Lower lobe of right lung (tissue), 2 donors: ENCODE results near the gene FTSJ1. TPM values are rescaled to one million over a fixed set of nuclear protein-coding genes. Genes with fewer than 3 reads are reported as not detected.
A peak's percentile ranks its signal among the peaks of the same experiment; 100 is the strongest.

ENCODE experiments used
- ATAC-seq, 2 donors: fragments of 200-7000 bp; cut with Tn5 transposase; one replicate each; pipeline ENCODE4 v1.9.1; 2020 to 2022; ENCODE audit warnings: mild to moderate bottlenecking in 2 of 2, moderate library complexity in 2 of 2
- DNase-seq: peaks from one replicate; pipeline ENCODE4 v3.0.0-alpha.2; 2020
- H3K27ac ChIP-seq: fragments of 200-600 bp; one replicate; pipeline ENCODE4 v1.8.0; 2022
- H3K27me3 ChIP-seq: fragments of 200-600 bp; one replicate; pipeline ENCODE4 v1.8.0; 2022; ENCODE audit warnings: low read depth
- H3K36me3 ChIP-seq: fragments of 200-600 bp; one replicate; pipeline ENCODE4 v1.8.0; 2022; ENCODE audit warnings: mild to moderate bottlenecking
- H3K4me1 ChIP-seq: fragments of 200-600 bp; one replicate; pipeline ENCODE4 v1.8.0; 2022
- H3K4me3 ChIP-seq: fragments of 200-600 bp; one replicate; pipeline ENCODE4 v1.8.0; 2022; ENCODE audit warnings: mild to moderate bottlenecking
- H3K9me3 ChIP-seq: fragments of 200-600 bp; one replicate; pipeline ENCODE4 v1.8.0; 2022
- CTCF ChIP-seq: fragments of 200-600 bp; IDR thresholded peaks from one replicate; pipeline ENCODE4 v1.8.0; 2022; ENCODE audit warnings: antibody characterized with exemption, mild to moderate bottlenecking
- intact Hi-C: fragments of 100-400 bp; cut with DNase I; formaldehyde crosslinking; loops from one replicate; pipeline ENCODE4 v1.11.0; 2022
- total RNA-seq: library from RNA; stranded (reverse); fragmentation: NEBNext Ultra II Directional; extraction: Animal tissue kit (Norgen Biotek cat#: 25700); gene quantifications from one replicate; pipeline ENCODE4 v1.2.1, GENCODE V29; 2021
- donor health status: DM: no; HTN: yes; CAD: no; lungs with severe emphysema.

Gene FTSJ1
- total RNA-seq, 1 donor from 2014 or later = 30.2 TPM

DNA sequence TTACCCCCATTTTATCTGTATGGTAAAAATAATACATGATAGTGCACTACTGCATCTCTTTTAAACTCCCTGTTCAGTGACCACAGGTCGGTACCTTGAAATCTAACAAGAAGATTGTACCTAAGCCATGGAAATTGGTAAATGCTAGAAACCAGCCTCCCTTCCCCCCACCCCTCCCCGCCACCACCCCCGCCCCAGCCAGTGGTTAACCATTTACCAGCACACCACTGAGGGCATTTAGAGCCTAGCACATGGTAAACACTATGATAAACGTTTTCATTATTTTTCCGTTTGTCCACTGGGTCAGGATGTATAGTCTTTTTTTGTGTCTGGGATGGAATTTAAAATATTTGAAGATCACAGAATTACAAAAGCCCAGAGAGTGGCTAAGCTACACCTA, 703 bp upstream of the FTSJ1 start:
- ATAC-seq = no peak
- Histone ChIP-seq H3K36me3 (no peaks in the 10 kb centered on the region), H3K4me1 (peaks cover 4% of the 10 kb centered on the region), H3K27me3 (no peaks in the 10 kb centered on the region), H3K4me3 (peak overlapping the region; percentile 70), H3K27ac (peak overlapping the region; percentile 88), H3K9me3 (no peaks in the 10 kb centered on the region)
- DNase-seq = no peak
- intact Hi-C loops = no loop called here
- no peak for TF ChIP-seq CTCF

DNA sequence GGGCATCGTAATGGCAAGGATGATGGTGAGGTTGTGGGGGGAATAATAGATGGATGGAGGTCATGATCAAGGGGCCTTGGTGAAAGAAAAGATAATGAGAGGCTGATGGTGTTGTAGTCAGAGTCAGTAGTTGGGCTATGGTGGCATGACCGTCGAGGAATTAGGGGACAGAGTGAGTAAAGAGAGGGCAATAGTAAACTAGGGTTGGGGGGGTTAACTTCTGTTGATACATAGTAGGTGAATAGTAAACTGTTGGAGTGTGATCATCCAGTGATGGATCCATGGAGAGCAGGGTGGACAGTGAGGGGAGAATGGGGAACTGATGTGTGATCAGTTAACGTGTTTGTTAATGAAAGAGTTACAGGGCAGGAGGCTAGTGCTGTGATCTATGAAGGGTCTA, 920 bp downstream of the FTSJ1 start:
- ATAC-seq (no peak), DNase-seq (no peak)
- no peak overlapping the region for H3K27ac ChIP-seq
- peaks cover 4% of the 10 kb centered on the region for H3K4me1 ChIP-seq
- TF ChIP-seq CTCF = no peak
- H3K36me3 ChIP-seq = peaks cover 8% of the 10 kb centered on the region
- intact Hi-C loops = no loop called here
- H3K9me3 ChIP-seq = no peaks in the 10 kb centered on the region
- peak overlapping the region; percentile 70 for H3K4me3 ChIP-seq
- no peaks in the 10 kb centered on the region for H3K27me3 ChIP-seq

- Histone ChIP-seq H3K4me1 (peaks cover 4% of the 10 kb centered on the region), H3K36me3 (peaks cover 19% of the 10 kb centered on the region), H3K4me3 (no peak overlapping the region), H3K27me3 (no peaks in the 10 kb centered on the region), H3K27ac (no peak overlapping the region), H3K9me3 (no peaks in the 10 kb centered on the region)
- intact Hi-C loops = no loop called here
- no peak for TF ChIP-seq CTCF
- ATAC-seq = no peak
- DNase-seq = no peak
Observed at GRCh38 chrX:48477960-48478755, 2.2 kb downstream of the FTSJ1 start.

- H3K9me3 ChIP-seq = no peaks in the 10 kb centered on the region
- DNase-seq (no peak), ATAC-seq (no peak)
- no peaks in the 10 kb centered on the region for H3K27me3 ChIP-seq
- H3K36me3 ChIP-seq = peaks cover 26% of the 10 kb centered on the region
- H3K27ac ChIP-seq = no peak overlapping the region
- no peak overlapping the region for H3K4me3 ChIP-seq
- peaks cover 4% of the 10 kb centered on the region for H3K4me1 ChIP-seq
- no peak for TF ChIP-seq CTCF
- intact Hi-C loops = no loop called here
Observed at GRCh38 chrX:48478806-48479205, 2.8 kb downstream of the FTSJ1 start.

DNA sequence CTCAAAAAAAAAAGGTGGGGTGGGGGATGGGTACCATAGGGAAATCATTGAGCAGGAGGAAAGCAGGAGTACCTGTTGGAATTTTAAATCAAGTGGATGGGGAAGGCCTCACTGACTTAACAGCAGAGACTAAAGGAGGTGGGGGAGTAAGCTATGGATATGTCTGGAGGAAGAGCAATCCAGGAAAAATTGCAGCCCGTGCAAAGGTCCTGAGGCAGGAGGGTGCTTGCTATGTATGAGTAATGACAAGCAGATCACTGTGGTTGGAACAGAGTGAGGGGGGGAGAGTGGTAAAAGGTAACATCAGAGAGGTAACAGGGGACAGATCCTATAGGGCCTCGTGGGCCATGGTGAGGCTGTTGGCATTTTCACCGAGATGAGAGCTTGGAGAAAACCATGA, 4.1 kb downstream of the FTSJ1 start:
- no peak overlapping the region for H3K4me3 ChIP-seq
- H3K4me1 ChIP-seq = peaks cover 4% of the 10 kb centered on the region
- no peaks in the 10 kb centered on the region for H3K27me3 ChIP-seq
- peaks cover 34% of the 10 kb centered on the region for H3K36me3 ChIP-seq
- TF ChIP-seq CTCF = no peak
- H3K9me3 ChIP-seq = no peaks in the 10 kb centered on the region
- H3K27ac ChIP-seq = no peak overlapping the region
- intact Hi-C loops = no loop called here
- ATAC-seq (no peak), DNase-seq (no peak)
